A673 (cell line): ENCODE results near the gene DCLRE1B. TPM values are rescaled to one million over a fixed set of nuclear protein-coding genes. Genes with fewer than 3 reads are reported as not detected.

Experiments used
- BruUV-seq: library from RNA; stranded (reverse); fragments of 400-500 nt; replicated peaks from 2 replicates; lab custom pipeline; 2021; lab: Mats Ljungman, UMichigan
- CTCF ChIA-PET: fragments of 300-600 bp; sonication (Branson Sonifier 250); formaldehyde crosslinking; loops from one replicate; lab custom pipeline; 2022; ENCODE audit warnings: antibody characterized with exemption; lab: Charles Lee
- POLR2A ChIA-PET: fragments of 300-600 bp; sonication (Branson Sonifier 250); formaldehyde crosslinking; loops from one replicate; lab custom pipeline; 2022; ENCODE audit warnings: antibody characterized with exemption; ENCODE audit not compliant: low non-redundant PET; lab: Charles Lee
- DNase-seq: peaks from one replicate; pipeline ENCODE4 v3.0.0-alpha.2; 2015; ENCODE audit warnings: low spot score
- H3K27ac ChIP-seq: fragments of 200-600 bp; sonication (generic); 2 replicates; pipeline ENCODE4 v1.5.1; 2016; ENCODE audit warnings: mixed run types, low read depth, mild to moderate bottlenecking, mixed read lengths, antibody characterized with exemption, low read length; ENCODE audit not compliant: poor library complexity, severe bottlenecking
- H3K27me3 ChIP-seq: fragments of 200-600 bp; sonication (generic); replicated peaks from 2 replicates; pipeline ENCODE4 v1.6.1; 2017; ENCODE audit warnings: mixed run types, low read depth, mild to moderate bottlenecking, mixed read lengths, antibody characterized with exemption, low read length; ENCODE audit not compliant: insufficient read depth, poor library complexity
- H3K36me3 ChIP-seq: fragments of 200-600 bp; sonication (generic); 2 replicates; pipeline ENCODE4 v1.6.1; 2016; ENCODE audit warnings: mixed run types, mild to moderate bottlenecking, mixed read lengths, antibody characterized with exemption, low read length; ENCODE audit not compliant: insufficient read depth, poor library complexity, severe bottlenecking
- H3K4me1 ChIP-seq: fragments of 200-600 bp; sonication (generic); 2 replicates; pipeline ENCODE4 v1.6.1; 2017; ENCODE audit warnings: mixed run types, mild to moderate bottlenecking, mixed read lengths, antibody characterized with exemption, low read length; ENCODE audit not compliant: insufficient read depth, poor library complexity, severe bottlenecking
- H3K4me3 ChIP-seq: fragments of 200-600 bp; sonication (generic); 2 replicates; pipeline ENCODE4 v1.5.1; 2016; ENCODE audit warnings: low read depth, mixed run types, mild to moderate bottlenecking, mixed read lengths, low read length; ENCODE audit not compliant: poor library complexity, severe bottlenecking
- H3K9me3 ChIP-seq: fragments of 200-600 bp; sonication (generic); 2 replicates; pipeline ENCODE4 v1.6.1; 2016; ENCODE audit warnings: mixed run types, low read depth, mild to moderate bottlenecking, mixed read lengths, antibody characterized with exemption, low read length; ENCODE audit not compliant: poor library complexity, severe bottlenecking
- EZH2 ChIP-seq: fragments of 200-600 bp; sonication (generic); IDR thresholded peaks from 2 replicates; pipeline ENCODE4 v1.6.1; 2017; ENCODE audit warnings: borderline replicate concordance, low read depth, mild to moderate bottlenecking, mixed read lengths, antibody characterized with exemption, low read length; ENCODE audit not compliant: poor library complexity, severe bottlenecking
- intact Hi-C: fragments of 100-400 bp; cut with micrococcal nuclease; formaldehyde crosslinking; loops from one replicate; pipeline ENCODE4 v1.10.0; 2022; ENCODE audit not compliant: unreplicated experiment
- total RNA-seq: library from RNA; stranded (reverse); gene quantifications from 2 replicates; pipeline ENCODE4 v1.2.3, GENCODE V29; 2021
- TF ChIP-seq, protein P1 (sequence below): fragments of 300-800, 200-600 bp; sonication (generic); conservative IDR thresholded peaks from 2 replicates; pipeline ENCODE4 v1.5.1; 2017; ENCODE audit warnings: low read depth, mild to moderate bottlenecking, antibody characterized with exemption, low read length, moderate library complexity, mixed read lengths

Gene DCLRE1B
- total RNA-seq, 1 experiment from 2014 or later: 34.6 TPM

DNA sequence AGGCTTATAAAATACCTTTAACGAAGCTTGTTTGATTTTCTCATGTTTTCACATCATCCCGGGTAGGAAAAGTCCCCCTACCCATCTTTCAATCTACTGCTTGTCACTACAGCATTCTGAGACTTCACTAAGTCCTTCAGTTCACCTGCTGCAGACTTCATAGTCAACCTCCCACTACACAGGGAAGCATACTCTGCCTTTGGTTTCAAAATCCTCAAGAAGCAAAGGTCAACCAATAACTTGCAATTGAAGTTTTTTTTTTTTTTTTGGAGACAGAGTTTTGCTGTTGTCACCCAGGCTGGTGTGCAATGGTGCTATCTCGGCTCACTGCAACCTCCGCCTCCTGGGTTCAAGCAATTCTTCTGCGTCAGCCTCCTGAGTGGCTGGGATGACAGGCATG, 28.9 kb upstream of the DCLRE1B start:
- H3K4me3 ChIP-seq: no peak overlapping the region
- POLR2A ChIA-PET: interaction anchor here (0.6 kb wide), 1 partner anchor 204 kb away, joined by 3 read pairs; no protein-coding TSS in a partner anchor
- intact Hi-C loops: no loop called here
- no peaks in the 10 kb centered on the region for H3K9me3 ChIP-seq
- no peaks in the 10 kb centered on the region for H3K4me1 ChIP-seq
- no peaks in the 10 kb centered on the region for H3K36me3 ChIP-seq
- no peak overlapping the region for H3K27ac ChIP-seq
- CTCF ChIA-PET: no interaction called here
- no TSS peak for BruUV-seq
- no peak for TF ChIP-seq EZH2
- TF ChIP-seq, protein P1, sequence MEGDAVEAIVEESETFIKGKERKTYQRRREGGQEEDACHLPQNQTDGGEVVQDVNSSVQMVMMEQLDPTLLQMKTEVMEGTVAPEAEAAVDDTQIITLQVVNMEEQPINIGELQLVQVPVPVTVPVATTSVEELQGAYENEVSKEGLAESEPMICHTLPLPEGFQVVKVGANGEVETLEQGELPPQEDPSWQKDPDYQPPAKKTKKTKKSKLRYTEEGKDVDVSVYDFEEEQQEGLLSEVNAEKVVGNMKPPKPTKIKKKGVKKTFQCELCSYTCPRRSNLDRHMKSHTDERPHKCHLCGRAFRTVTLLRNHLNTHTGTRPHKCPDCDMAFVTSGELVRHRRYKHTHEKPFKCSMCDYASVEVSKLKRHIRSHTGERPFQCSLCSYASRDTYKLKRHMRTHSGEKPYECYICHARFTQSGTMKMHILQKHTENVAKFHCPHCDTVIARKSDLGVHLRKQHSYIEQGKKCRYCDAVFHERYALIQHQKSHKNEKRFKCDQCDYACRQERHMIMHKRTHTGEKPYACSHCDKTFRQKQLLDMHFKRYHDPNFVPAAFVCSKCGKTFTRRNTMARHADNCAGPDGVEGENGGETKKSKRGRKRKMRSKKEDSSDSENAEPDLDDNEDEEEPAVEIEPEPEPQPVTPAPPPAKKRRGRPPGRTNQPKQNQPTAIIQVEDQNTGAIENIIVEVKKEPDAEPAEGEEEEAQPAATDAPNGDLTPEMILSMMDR: no peak
- no peaks in the 10 kb centered on the region for H3K27me3 ChIP-seq
- DNase-seq: no peak

DNA sequence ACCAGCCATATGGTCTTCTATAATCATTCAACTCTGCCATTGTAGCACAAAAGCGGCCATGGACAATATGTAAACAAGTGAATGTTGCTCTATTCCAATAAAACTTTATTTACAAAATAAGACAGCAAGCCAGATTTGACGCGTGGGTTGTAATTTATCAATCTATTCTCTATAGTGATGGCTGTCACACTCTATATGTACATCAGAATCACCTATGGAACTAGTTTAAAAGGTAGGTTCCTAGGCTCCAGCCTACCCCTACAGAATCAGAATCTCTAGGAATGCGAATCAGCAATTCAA, 25.4 kb upstream of the DCLRE1B start:
- intact Hi-C loops: no loop called here
- no TSS peak for BruUV-seq
- DNase-seq: no peak
- Histone ChIP-seq H3K4me3 (no peak overlapping the region), H3K9me3 (no peaks in the 10 kb centered on the region), H3K27ac (no peak overlapping the region), H3K27me3 (no peaks in the 10 kb centered on the region), H3K36me3 (no peaks in the 10 kb centered on the region), H3K4me1 (no peaks in the 10 kb centered on the region)
- ChIA-PET POLR2A (no interaction called here), CTCF (no interaction called here)
- no peak for TF ChIP-seq EZH2
- TF ChIP-seq, protein P1: no peak

DNA sequence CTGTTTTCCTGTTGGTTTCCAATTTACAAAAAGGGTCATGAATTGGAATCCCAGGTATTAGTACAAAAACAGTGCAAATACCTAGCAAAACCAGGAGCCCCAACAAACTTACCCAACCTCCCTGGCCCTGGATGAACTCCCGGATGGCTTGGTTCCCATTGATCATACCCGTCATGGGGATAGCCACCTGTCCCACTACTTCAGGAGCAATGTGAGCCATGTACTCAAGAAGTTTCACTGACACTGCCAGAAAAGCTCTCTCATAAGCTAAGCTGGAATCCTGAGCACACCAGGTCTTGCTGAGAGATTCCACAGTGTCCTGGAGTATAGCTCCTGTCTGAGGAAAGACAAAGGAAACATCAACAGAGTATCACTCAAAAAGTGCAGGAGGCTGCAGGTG, 23.5 kb upstream of the DCLRE1B start:
- Histone ChIP-seq H3K4me3 (no peak overlapping the region), H3K27me3 (no peaks in the 10 kb centered on the region), H3K36me3 (no peaks in the 10 kb centered on the region), H3K9me3 (no peaks in the 10 kb centered on the region), H3K27ac (no peak overlapping the region), H3K4me1 (no peaks in the 10 kb centered on the region)
- TF ChIP-seq, protein P1: no peak
- TF ChIP-seq EZH2: no peak
- ChIA-PET CTCF (no interaction called here), POLR2A (no interaction called here)
- BruUV-seq: no TSS peak
- DNase-seq: no peak
- intact Hi-C loops: no loop called here
